ENCODE measurements around the gene C19orf67.

DNA sequence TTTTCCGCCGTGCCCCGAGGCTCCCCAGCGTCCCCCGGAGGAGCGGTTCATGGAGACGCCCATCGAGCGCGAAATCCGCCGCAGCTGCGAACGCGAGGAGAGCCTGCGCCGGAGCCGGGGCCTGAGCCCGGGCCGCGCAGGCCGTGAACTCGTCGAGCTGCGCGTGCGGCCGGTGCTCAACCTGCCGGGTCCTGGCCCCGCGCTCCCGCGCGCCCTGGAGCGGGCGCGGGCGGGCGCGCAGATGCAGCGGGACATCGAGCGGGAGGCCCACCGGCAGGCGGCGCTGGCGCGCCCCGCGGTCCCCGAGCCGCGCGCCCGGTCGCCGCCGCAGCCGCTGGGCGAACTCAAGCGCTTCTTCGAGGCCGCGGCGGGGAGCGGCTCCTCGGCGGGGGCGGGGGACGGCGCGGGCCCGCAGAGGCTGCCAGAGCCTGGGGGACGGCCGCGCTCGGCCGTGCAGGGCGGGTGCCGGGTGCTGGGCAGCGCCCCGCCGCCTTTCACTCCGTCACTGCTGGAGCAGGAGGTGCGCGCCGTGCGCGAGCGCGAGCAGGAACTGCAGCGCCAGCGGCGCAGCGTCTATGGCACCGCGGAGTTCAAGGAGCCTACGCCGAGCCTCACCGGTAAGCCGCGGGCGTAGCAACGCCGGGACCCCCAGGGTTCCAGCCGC is 12.2 kb downstream of the C19orf67 start:
- TF ChIP-seq, protein P1, sequence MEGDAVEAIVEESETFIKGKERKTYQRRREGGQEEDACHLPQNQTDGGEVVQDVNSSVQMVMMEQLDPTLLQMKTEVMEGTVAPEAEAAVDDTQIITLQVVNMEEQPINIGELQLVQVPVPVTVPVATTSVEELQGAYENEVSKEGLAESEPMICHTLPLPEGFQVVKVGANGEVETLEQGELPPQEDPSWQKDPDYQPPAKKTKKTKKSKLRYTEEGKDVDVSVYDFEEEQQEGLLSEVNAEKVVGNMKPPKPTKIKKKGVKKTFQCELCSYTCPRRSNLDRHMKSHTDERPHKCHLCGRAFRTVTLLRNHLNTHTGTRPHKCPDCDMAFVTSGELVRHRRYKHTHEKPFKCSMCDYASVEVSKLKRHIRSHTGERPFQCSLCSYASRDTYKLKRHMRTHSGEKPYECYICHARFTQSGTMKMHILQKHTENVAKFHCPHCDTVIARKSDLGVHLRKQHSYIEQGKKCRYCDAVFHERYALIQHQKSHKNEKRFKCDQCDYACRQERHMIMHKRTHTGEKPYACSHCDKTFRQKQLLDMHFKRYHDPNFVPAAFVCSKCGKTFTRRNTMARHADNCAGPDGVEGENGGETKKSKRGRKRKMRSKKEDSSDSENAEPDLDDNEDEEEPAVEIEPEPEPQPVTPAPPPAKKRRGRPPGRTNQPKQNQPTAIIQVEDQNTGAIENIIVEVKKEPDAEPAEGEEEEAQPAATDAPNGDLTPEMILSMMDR (IDR thresholded peaks at IDR 0.05), result peak; percentile 44
- TF ChIP-seq EZH2 (IDR thresholded peaks at IDR 0.05; ENCODE audit: borderline replicate concordance, insufficient read depth, low read depth, low read length, poor library complexity, severe bottlenecking), result no peak

Measured in B cell (primary cell).